Measurements from ENCODE around the gene EXD3. TPM values are rescaled to one million over a fixed set of nuclear protein-coding genes. Genes with fewer than 3 reads are reported as not detected.

EXD3 gene
- total RNA-seq, 6 experiments from 2014 or later, result 6.4 to 10.6 (median 8.7) TPM

GRCh38 chr9:137298401-137299202 lies 124.4 kb downstream of the EXD3 start:
- Mint-ChIP-seq H3K36me3 (ENCODE audit: low read depth) (no peaks in the 10 kb centered on the region), H3K27ac (no peak overlapping the region), H3K4me3 (no peak overlapping the region), H3K9me3 (peaks cover 6% of the 10 kb centered on the region; the same call in 1 of the 2 replicates), H3K4me1 (ENCODE audit: low read depth) (peaks cover 16% of the 10 kb centered on the region), H3K27me3 (ENCODE audit: insufficient read depth) (peaks cover 17% of the 10 kb centered on the region)
- TF ChIP-seq CTCF (IDR thresholded peaks at IDR 0.05), result no peak
- no peak for DNase-seq

- no peak for TF ChIP-seq CTCF (IDR thresholded peaks at IDR 0.05)
- no peaks in the 10 kb centered on the region for H3K36me3 Mint-ChIP-seq (ENCODE audit: low read depth)
- peaks cover 6% of the 10 kb centered on the region; the same call in 1 of the 2 replicates for H3K9me3 Mint-ChIP-seq
- no peak overlapping the region for H3K27ac Mint-ChIP-seq
- H3K27me3 Mint-ChIP-seq (ENCODE audit: insufficient read depth), result peaks cover 15% of the 10 kb centered on the region
- no peak for DNase-seq
- peaks cover 16% of the 10 kb centered on the region for H3K4me1 Mint-ChIP-seq (ENCODE audit: low read depth)
- H3K4me3 Mint-ChIP-seq, result no peak overlapping the region
Measured at GRCh38 chr9:137297966-137298365, 125.0 kb downstream of the EXD3 start.

- H3K27ac Mint-ChIP-seq, result peak overlapping the region; percentile 3; the same call in 1 of the 2 replicates
- no peaks in the 10 kb centered on the region for H3K36me3 Mint-ChIP-seq (ENCODE audit: low read depth)
- H3K4me3 Mint-ChIP-seq, result peak overlapping the region; percentile 47
- TF ChIP-seq CTCF (IDR thresholded peaks at IDR 0.05), result no peak
- peaks cover 16% of the 10 kb centered on the region for H3K4me1 Mint-ChIP-seq (ENCODE audit: low read depth)
- H3K27me3 Mint-ChIP-seq (ENCODE audit: insufficient read depth), result peaks cover 15% of the 10 kb centered on the region
- H3K9me3 Mint-ChIP-seq, result peaks cover 6% of the 10 kb centered on the region; the same call in 1 of the 2 replicates
- DNase-seq, result no peak
Measured at GRCh38 chr9:137296670-137297664, 126.0 kb downstream of the EXD3 start.

- Mint-ChIP-seq H3K4me3 (peak overlapping the region; percentile 47; the same call in 1 of the 2 replicates), H3K9me3 (peaks cover 6% of the 10 kb centered on the region; the same call in 1 of the 2 replicates), H3K27me3 (ENCODE audit: insufficient read depth) (peaks cover 15% of the 10 kb centered on the region), H3K36me3 (ENCODE audit: low read depth) (no peaks in the 10 kb centered on the region), H3K27ac (peak overlapping the region; percentile 3; the same call in 1 of the 2 replicates), H3K4me1 (ENCODE audit: low read depth) (peaks cover 16% of the 10 kb centered on the region)
- no peak for TF ChIP-seq CTCF (IDR thresholded peaks at IDR 0.05)
- no peak for DNase-seq
Measured at GRCh38 chr9:137295849-137296669, 126.9 kb downstream of the EXD3 start.
